ENCODE results near the gene DEXI.
"Not testable (repeated sequence)": the region's sequence is repeated elsewhere in the genome, so short reads cannot be mapped to it uniquely, and the experiment has no call there.

DEXI gene

GRCh38 chr16:10970065-10970464, 27.8 kb upstream of the DEXI start:
- no peak for DNase-seq (ENCODE audit: low read depth)
- no peak for TF ChIP-seq CTCF (IDR thresholded peaks at IDR 0.05; ENCODE audit: insufficient read depth, low read depth, low read length, missing control alignments)
- no peak overlapping the region for H3K4me3 ChIP-seq (ENCODE audit: low read depth, low read length)

DNA sequence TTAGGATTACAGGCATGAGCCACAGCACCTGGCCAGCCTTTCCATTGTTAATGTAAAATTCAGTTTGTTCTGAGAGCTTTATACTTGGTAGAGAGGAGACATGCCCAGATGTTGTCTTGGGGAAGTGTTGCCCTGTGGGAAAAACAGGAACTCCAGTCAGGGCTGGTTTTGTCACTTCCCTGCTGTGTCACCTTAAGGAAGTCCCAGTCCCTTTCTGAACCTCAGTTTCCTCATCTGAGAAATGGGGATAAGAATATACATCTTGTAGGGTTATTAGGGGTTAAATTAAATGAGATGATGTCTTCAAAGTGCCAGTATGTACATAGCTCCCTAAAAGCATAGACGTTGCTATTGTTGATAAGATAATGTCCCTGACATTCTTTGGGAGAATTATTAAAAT, 27.3 kb upstream of the DEXI start:
- no peak for TF ChIP-seq CTCF (IDR thresholded peaks at IDR 0.05; ENCODE audit: insufficient read depth, low read depth, low read length, missing control alignments)
- H3K4me3 ChIP-seq (ENCODE audit: low read depth, low read length), result no peak overlapping the region
- DNase-seq (ENCODE audit: low read depth), result no peak

- H3K4me3 ChIP-seq (ENCODE audit: low read depth, low read length), result no peak overlapping the region
- no peak for TF ChIP-seq CTCF (IDR thresholded peaks at IDR 0.05; ENCODE audit: insufficient read depth, low read depth, low read length, missing control alignments)
Measured at GRCh38 chr16:10968498-10968897, 26.2 kb upstream of the DEXI start.

GRCh38 chr16:10967986-10968385, 25.7 kb upstream of the DEXI start:
- no peak for DNase-seq (ENCODE audit: low read depth)
- no peak for TF ChIP-seq CTCF (IDR thresholded peaks at IDR 0.05; ENCODE audit: insufficient read depth, low read depth, low read length, missing control alignments)
- H3K4me3 ChIP-seq (ENCODE audit: low read depth, low read length), result no peak overlapping the region

More at GRCh38 chr16:10968498-10968897, 26.2 kb upstream of the DEXI start:
- DNase-seq (ENCODE audit: low read depth), result no peak

DNA sequence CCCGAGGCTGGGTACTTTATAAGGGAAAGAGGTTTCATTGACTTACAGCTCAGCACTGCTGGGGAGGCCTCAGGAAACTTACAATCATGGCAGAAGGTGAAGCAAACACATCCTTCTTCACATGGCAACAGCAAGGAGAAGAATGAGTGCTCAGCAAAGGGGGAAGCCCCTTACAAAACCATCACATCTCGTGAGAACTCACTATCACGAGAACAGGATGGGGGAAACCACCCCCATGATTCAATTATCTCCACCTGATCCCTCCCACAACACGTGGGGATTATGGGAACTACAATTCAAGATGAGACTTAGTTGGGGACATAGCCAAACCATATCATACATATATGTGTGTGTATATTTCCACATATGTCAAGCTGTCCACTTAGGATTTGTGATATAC, 24.3 kb upstream of the DEXI start:
- H3K4me3 ChIP-seq (ENCODE audit: low read depth, low read length), result not testable (repeated sequence)
- peak; percentile 67 for DNase-seq (ENCODE audit: low read depth)

- no peak for TF ChIP-seq CTCF (IDR thresholded peaks at IDR 0.05; ENCODE audit: insufficient read depth, low read depth, low read length, missing control alignments)
- H3K4me3 ChIP-seq (ENCODE audit: low read depth, low read length), result no peak overlapping the region
- no peak for DNase-seq (ENCODE audit: low read depth)
Measured at GRCh38 chr16:10966129-10966528, 23.9 kb upstream of the DEXI start.

DNA sequence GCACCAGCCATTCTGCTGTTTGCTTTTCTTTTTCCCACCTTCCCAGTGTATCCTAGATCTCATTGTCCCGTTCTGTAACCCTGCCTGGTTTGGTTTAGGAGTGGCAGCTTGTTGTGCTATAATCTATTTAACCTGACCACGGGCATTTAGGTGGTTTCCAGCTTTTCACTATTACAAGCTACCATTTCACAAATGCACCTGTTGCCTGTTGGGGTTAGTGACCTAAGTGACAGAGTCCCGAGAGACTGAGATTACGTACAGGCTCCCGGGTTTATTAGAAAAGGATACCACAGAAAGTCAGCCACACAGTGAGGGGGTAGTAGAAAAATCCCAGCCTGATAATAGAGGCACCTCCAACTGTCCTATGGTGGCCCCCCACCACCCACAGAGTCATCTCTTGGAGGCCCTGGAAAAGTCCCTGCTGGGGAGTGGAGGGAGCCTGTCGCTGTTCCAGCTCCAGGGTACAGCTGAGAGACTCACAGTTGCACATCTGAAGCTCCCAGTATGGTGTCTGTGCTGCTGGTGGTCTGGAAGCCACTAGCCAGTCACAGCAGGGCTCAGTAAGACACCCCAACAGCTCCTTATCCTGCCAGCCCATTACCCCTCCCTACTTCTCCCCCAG, 23.3 kb upstream of the DEXI start:
- peak overlapping the region; percentile 33 for H3K4me3 ChIP-seq (ENCODE audit: low read depth, low read length)
- DNase-seq (ENCODE audit: low read depth), result peak; percentile 94
- TF ChIP-seq CTCF (IDR thresholded peaks at IDR 0.05; ENCODE audit: insufficient read depth, low read depth, low read length, missing control alignments), result no peak
